HG02642 (cell line): Measurements from ENCODE around the gene WFIKKN1.

Experiments
- ATAC-seq: cut with Tn5 transposase; IDR thresholded peaks from one replicate; pipeline ENCODE4 v1.9.1; 2021; ENCODE audit warnings: mild to moderate bottlenecking; ENCODE audit not compliant: unreplicated experiment, poor library complexity

The WFIKKN1 gene

GRCh38 chr16:682493-683395, 52.0 kb downstream of the WFIKKN1 start:
- no peak for ATAC-seq

- ATAC-seq, result no peak
Observed at GRCh38 chr16:683396-684070, 52.7 kb downstream of the WFIKKN1 start.
